H9 (cell line): ENCODE results near the gene GARS1. TPM values are rescaled to one million over a fixed set of nuclear protein-coding genes. Genes with fewer than 3 reads are reported as not detected.

Experiments
- DNase-seq: peaks from one replicate; pipeline ENCODE4 v3.0.0-alpha.2; 2017
- H2AFZ ChIP-seq: one replicate; pipeline ENCODE4 v1.6.1; 2013; ENCODE audit warnings: mild to moderate bottlenecking, low read length, control low read depth, moderate library complexity
- H2AK5ac ChIP-seq: 2 replicates; pipeline ENCODE4 v1.6.1; 2013; ENCODE audit warnings: low read length, control low read depth, mixed read lengths; ENCODE audit not compliant: insufficient read length
- H2BK120ac ChIP-seq: one replicate; pipeline ENCODE4 v1.6.1; 2013; ENCODE audit warnings: low read depth, mild to moderate bottlenecking, low read length, control low read depth, inconsistent platforms; ENCODE audit not compliant: poor library complexity, severe bottlenecking
- H2BK12ac ChIP-seq: 2 replicates; pipeline ENCODE4 v1.6.1; 2013; ENCODE audit warnings: low read length, control low read depth, mixed read lengths, low read depth; ENCODE audit not compliant: insufficient read length
- H2BK15ac ChIP-seq: 2 replicates; pipeline ENCODE4 v1.6.1; 2013; ENCODE audit warnings: low read depth, low read length, control low read depth
- H2BK20ac ChIP-seq: one replicate; pipeline ENCODE4 v1.6.1; 2013; ENCODE audit warnings: low read depth, mild to moderate bottlenecking, low read length, control low read depth, inconsistent platforms; ENCODE audit not compliant: poor library complexity, severe bottlenecking
- H2BK5ac ChIP-seq: 2 replicates; pipeline ENCODE4 v1.6.1; 2013; ENCODE audit warnings: low read length, control low read depth, mixed read lengths; ENCODE audit not compliant: insufficient read length
- H3K14ac ChIP-seq: 2 replicates; pipeline ENCODE4 v1.6.1; 2013; ENCODE audit warnings: low read length, control low read depth; ENCODE audit not compliant: insufficient read depth
- H3K18ac ChIP-seq: 2 replicates; pipeline ENCODE4 v1.6.1; 2013; ENCODE audit warnings: low read depth, mild to moderate bottlenecking, mixed read lengths, low read length, control low read depth; ENCODE audit not compliant: insufficient read length
- H3K23ac ChIP-seq: 2 replicates; pipeline ENCODE4 v1.6.1; 2013; ENCODE audit warnings: low read length, control low read depth, mixed read lengths, low read depth; ENCODE audit not compliant: insufficient read length
- H3K23me2 ChIP-seq: 2 replicates; pipeline ENCODE4 v1.6.1; 2013; ENCODE audit warnings: low read depth, mild to moderate bottlenecking, mixed read lengths, low read length, control low read depth; ENCODE audit not compliant: insufficient read length, poor library complexity, severe bottlenecking
- H3K27ac ChIP-seq: 2 replicates; pipeline ENCODE4 v1.5.1; 2013; ENCODE audit warnings: low read length, control low read depth, mixed read lengths, low read depth; ENCODE audit not compliant: insufficient read length
- H3K27me3 ChIP-seq: 2 replicates; pipeline ENCODE4 v1.6.1; 2013; ENCODE audit warnings: low read length, control low read depth, inconsistent platforms; ENCODE audit not compliant: insufficient read depth
- H3K4ac ChIP-seq: 2 replicates; pipeline ENCODE4 v1.6.1; 2013; ENCODE audit warnings: low read depth, mild to moderate bottlenecking, control low read depth, inconsistent platforms, low read length, moderate library complexity
- H3K4me1 ChIP-seq: 2 replicates; pipeline ENCODE4 v1.6.1; 2013; ENCODE audit warnings: low read length, control low read depth, inconsistent platforms; ENCODE audit not compliant: insufficient read depth
- H3K4me2 ChIP-seq: 2 replicates; pipeline ENCODE4 v1.6.1; 2013; ENCODE audit warnings: low read length, control low read depth, mixed read lengths; ENCODE audit not compliant: insufficient read length, insufficient read depth
- H3K56ac ChIP-seq: 2 replicates; pipeline ENCODE4 v1.6.1; 2013; ENCODE audit warnings: low read depth, mild to moderate bottlenecking, mixed read lengths, low read length, control low read depth; ENCODE audit not compliant: insufficient read length
- H3K79me1 ChIP-seq: 2 replicates; pipeline ENCODE4 v1.6.1; 2013; ENCODE audit warnings: low read depth, mild to moderate bottlenecking, moderate library complexity, low read length, control low read depth, inconsistent platforms; ENCODE audit not compliant: insufficient read depth, poor library complexity, severe bottlenecking
- H3K79me2 ChIP-seq: 2 replicates; pipeline ENCODE4 v1.6.1; 2013; ENCODE audit warnings: low read length, control low read depth, inconsistent platforms; ENCODE audit not compliant: insufficient read depth
- H3K9ac ChIP-seq: 2 replicates; pipeline ENCODE4 v1.6.1; 2013; ENCODE audit warnings: low read length, control low read depth, mixed read lengths; ENCODE audit not compliant: insufficient read length; ENCODE audit errors: extremely low read depth
- H3K9me3 ChIP-seq: one replicate; pipeline ENCODE4 v1.6.1; 2013; ENCODE audit warnings: low read depth, low read length, inconsistent platforms; ENCODE audit not compliant: control insufficient read depth
- H3T11ph ChIP-seq: one replicate; pipeline ENCODE4 v1.6.1; 2013; ENCODE audit warnings: mild to moderate bottlenecking, low read length, control low read depth, inconsistent platforms
- H4K20me1 ChIP-seq: one replicate; pipeline ENCODE4 v1.6.1; 2013; ENCODE audit not compliant: control insufficient read depth, insufficient read length, insufficient read depth
- H4K5ac ChIP-seq: 2 replicates; pipeline ENCODE4 v1.6.1; 2013; ENCODE audit warnings: low read depth, mild to moderate bottlenecking, mixed read lengths, low read length, control low read depth; ENCODE audit not compliant: insufficient read length
- H4K8ac ChIP-seq: replicated peaks from 2 replicates; pipeline ENCODE4 v1.6.1; 2013; ENCODE audit warnings: low read length, control low read depth, mixed read lengths, low read depth; ENCODE audit not compliant: insufficient read length
- H4K91ac ChIP-seq: 2 replicates; pipeline ENCODE4 v1.6.1; 2013; ENCODE audit warnings: low read depth, mild to moderate bottlenecking, moderate library complexity, mixed read lengths, low read length, control low read depth; ENCODE audit not compliant: insufficient read length
- H3K27ac Mint-ChIP-seq, 3 experiments: 2 replicates in 2 of 3; 3 replicates in 1 of 3; pipeline ENCODE4 v1.8.0; 2020 to 2021; ENCODE audit warnings: mixed read lengths in 3 of 3, mild to moderate bottlenecking in 1 of 3, moderate library complexity in 1 of 3
- H3K27me3 Mint-ChIP-seq: 2 replicates; pipeline ENCODE4 v1.8.0; 2021; ENCODE audit warnings: low read depth, mild to moderate bottlenecking, moderate library complexity, mixed read lengths
- H3K36me3 Mint-ChIP-seq, 3 experiments: 2 replicates in 2 of 3; 3 replicates in 1 of 3; pipeline ENCODE4 v1.8.0; 2020 to 2021; ENCODE audit warnings: low read depth in 3 of 3, mixed read lengths in 3 of 3; ENCODE audit not compliant: insufficient read depth in 1 of 3
- H3K4me1 Mint-ChIP-seq, 2 experiments: 2 replicates each; pipeline ENCODE4 v1.8.0; 2020; ENCODE audit warnings: mixed read lengths in 2 of 2
- H3K4me3 Mint-ChIP-seq, 2 experiments: 2 replicates in 1 of 2; 3 replicates in 1 of 2; pipeline ENCODE4 v1.8.0; 2020 to 2021; ENCODE audit warnings: mild to moderate bottlenecking in 2 of 2, mixed read lengths in 2 of 2, moderate library complexity in 1 of 2
- H3K9me3 Mint-ChIP-seq, 2 experiments: 2 replicates in 1 of 2; 3 replicates in 1 of 2; pipeline ENCODE4 v1.8.0; 2020; ENCODE audit warnings: mild to moderate bottlenecking in 2 of 2, mixed read lengths in 2 of 2, moderate library complexity in 1 of 2
- CTCF ChIP-seq: fragments of 200-600 bp; sonication (generic); conservative IDR thresholded peaks from 3 replicates; pipeline ENCODE4 v1.8.0; 2021; ENCODE audit warnings: antibody characterized with exemption, mild to moderate bottlenecking
- WGBS: extraction: QIAGEN DNeasy Blood & Tissue Kit; methylation state at CpG from one replicate; pipeline ENCODE4 v1.1.7; 2013; ENCODE audit warnings: missing lambda C conversion rate, low lambda C conversion rate, mixed read lengths; ENCODE audit not compliant: insufficient read length; ENCODE audit errors: extremely low coverage; 5-methylcytosine and 5-hydroxymethylcytosine counted together
- total RNA-seq: library from RNA; stranded (reverse); gene quantifications from 2 replicates; pipeline ENCODE4 v1.2.1, GENCODE V29; 2021

The GARS1 gene
- total RNA-seq, 1 experiment from 2014 or later = 234 TPM

GRCh38 chr7:30633223-30633622 is 38.5 kb downstream of the GARS1 start:
- TF ChIP-seq CTCF = no peak
- Histone ChIP-seq H3K4ac (no peak overlapping the region), H4K91ac (no peak overlapping the region), H2BK20ac (no peak overlapping the region), H4K8ac (no peak overlapping the region), H4K5ac (no peak overlapping the region), H3T11ph (no peak overlapping the region), H2AFZ (no peak overlapping the region), H3K79me1 (no peaks in the 10 kb centered on the region), H2BK15ac (no peak overlapping the region), H4K20me1 (no peaks in the 10 kb centered on the region), H3K79me2 (no peaks in the 10 kb centered on the region), H3K4me2 (no peak overlapping the region), H3K9ac (no peak overlapping the region), H3K56ac (no peak overlapping the region), H2AK5ac (no peak overlapping the region), H3K4me1 (no peaks in the 10 kb centered on the region), H3K18ac (no peak overlapping the region), H3K27me3 (no peaks in the 10 kb centered on the region), H3K23me2 (no peaks in the 10 kb centered on the region), H3K27ac (no peak overlapping the region), H3K23ac (no peak overlapping the region), H2BK120ac (no peak overlapping the region), H3K9me3 (no peaks in the 10 kb centered on the region), H3K14ac (no peak overlapping the region), H2BK12ac (no peak overlapping the region), H2BK5ac (no peak overlapping the region)
- no peak overlapping the region for H3K4me3 Mint-ChIP-seq
- WGBS = no CpG with 5 or more reads among the region's 3 CpGs
- no peak for DNase-seq
- no peaks in the 10 kb centered on the region; a peak in 1 of 5 replicates for H3K9me3 Mint-ChIP-seq
- no peaks in the 10 kb centered on the region for H3K27me3 Mint-ChIP-seq
- no peaks in the 10 kb centered on the region for H3K4me1 Mint-ChIP-seq
- peaks cover 62 to 81% (median 62%) of the 10 kb centered on the region in 3 experiments for H3K36me3 Mint-ChIP-seq
- no peak overlapping the region for H3K27ac Mint-ChIP-seq
